Lower leg skin (tissue), 4 donors: ENCODE measurements around the gene C10orf67. TPM values are rescaled to one million over a fixed set of nuclear protein-coding genes. Genes with fewer than 3 reads are reported as not detected.

Experiments used
- DNase-seq, 2 donors: peaks; one replicate each; pipeline ENCODE4 v3.0.0-alpha.2; 2019; ENCODE audit warnings: low spot score in 2 of 2
- H3K4me3 ChIP-seq: fragments of 200-600 bp; sonication (generic); 2 replicates; pipeline ENCODE4 v1.5.1; 2017; ENCODE audit warnings: mild to moderate bottlenecking, low read depth; ENCODE audit not compliant: poor library complexity, severe bottlenecking
- POLR2A ChIP-seq, 2 donors: fragments of 450-650 bp; IDR thresholded peaks; one replicate each; pipeline ENCODE4 v1.6.1; 2016 to 2017; ENCODE audit warnings: antibody characterized with exemption in 2 of 2, mild to moderate bottlenecking in 1 of 2, moderate library complexity in 1 of 2
- WGBS, 2 donors: methylation state at CpG; one replicate each; pipeline ENCODE4 v1.1.5; 2018; 5-methylcytosine and 5-hydroxymethylcytosine counted together
- intact Hi-C: fragments of 100-400 bp; cut with DNase I; formaldehyde crosslinking; loops from one replicate; pipeline ENCODE4 v1.15.0; 2023; ENCODE audit warnings: low total_unique reads
- total RNA-seq, 4 donors: library from RNA; depleted of rRNA; stranded (reverse); fragments of >200 nt; gene quantifications; one replicate each; pipeline ENCODE4 v1.1.0, GENCODE V29; 2016
- TF ChIP-seq, protein P1 (sequence below), 3 donors: fragments of 450-650 bp; IDR thresholded peaks; one replicate each; pipeline ENCODE4 v1.5.1; 2016; ENCODE audit warnings: antibody characterized with exemption in 3 of 3, mild to moderate bottlenecking in 3 of 3, moderate library complexity in 2 of 3

The C10orf67 gene
- total RNA-seq, 4 donors from 2014 or later, result 0.30 to 1.3 (median 0.65) TPM

DNA sequence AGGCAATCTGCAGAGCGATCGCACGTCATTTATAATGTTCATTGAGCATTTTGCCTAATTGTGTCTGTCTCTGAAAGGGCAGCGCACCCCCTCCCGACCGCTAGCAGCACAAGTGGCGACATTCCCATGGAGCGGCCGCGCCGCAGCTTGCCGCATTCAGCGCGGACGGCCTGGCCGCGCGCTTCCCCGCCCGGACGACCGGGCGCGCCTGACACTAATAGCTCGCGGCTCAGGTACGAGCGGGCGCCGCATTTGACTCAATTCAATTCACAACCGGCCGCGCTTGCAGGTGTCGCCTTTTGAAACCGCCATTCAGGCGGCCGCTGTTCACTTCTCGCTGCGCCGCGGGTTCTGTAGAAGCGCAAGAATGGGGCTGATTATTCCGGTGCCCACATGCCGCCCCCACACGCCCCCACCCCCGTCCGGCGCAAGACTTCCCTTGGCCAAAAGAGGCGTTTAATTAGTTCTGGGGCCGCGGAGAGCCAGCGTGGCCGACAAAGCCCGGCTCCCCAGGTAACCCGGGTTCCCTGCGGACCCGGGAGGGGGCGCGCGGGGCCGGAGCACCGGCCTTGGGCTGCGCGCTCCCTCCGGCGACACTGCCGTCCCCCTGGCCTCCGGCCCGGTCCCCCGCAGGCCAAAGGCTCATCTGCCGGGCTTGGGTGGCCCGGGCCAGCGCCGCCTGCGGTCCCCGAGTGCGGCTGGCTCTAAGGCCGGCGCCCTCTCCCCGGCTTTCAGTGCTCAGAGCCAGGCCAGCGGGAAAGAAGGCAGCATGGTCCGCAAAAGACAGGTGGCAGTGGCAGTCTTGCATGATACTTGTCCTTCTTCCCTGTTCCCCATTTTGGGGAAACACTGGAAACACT is 171.2 kb downstream of the C10orf67 start:
- no peak for DNase-seq
- intact Hi-C loops, result no loop called here
- no peak overlapping the region for H3K4me3 ChIP-seq
- WGBS, 2 donors, result 2% methylated on average over 25 to 66 of the region's 82 CpGs
- no peak for TF ChIP-seq POLR2A (IDR thresholded peaks at IDR 0.05)
- TF ChIP-seq, protein P1, sequence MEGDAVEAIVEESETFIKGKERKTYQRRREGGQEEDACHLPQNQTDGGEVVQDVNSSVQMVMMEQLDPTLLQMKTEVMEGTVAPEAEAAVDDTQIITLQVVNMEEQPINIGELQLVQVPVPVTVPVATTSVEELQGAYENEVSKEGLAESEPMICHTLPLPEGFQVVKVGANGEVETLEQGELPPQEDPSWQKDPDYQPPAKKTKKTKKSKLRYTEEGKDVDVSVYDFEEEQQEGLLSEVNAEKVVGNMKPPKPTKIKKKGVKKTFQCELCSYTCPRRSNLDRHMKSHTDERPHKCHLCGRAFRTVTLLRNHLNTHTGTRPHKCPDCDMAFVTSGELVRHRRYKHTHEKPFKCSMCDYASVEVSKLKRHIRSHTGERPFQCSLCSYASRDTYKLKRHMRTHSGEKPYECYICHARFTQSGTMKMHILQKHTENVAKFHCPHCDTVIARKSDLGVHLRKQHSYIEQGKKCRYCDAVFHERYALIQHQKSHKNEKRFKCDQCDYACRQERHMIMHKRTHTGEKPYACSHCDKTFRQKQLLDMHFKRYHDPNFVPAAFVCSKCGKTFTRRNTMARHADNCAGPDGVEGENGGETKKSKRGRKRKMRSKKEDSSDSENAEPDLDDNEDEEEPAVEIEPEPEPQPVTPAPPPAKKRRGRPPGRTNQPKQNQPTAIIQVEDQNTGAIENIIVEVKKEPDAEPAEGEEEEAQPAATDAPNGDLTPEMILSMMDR (IDR thresholded peaks at IDR 0.05), result no peak

DNA sequence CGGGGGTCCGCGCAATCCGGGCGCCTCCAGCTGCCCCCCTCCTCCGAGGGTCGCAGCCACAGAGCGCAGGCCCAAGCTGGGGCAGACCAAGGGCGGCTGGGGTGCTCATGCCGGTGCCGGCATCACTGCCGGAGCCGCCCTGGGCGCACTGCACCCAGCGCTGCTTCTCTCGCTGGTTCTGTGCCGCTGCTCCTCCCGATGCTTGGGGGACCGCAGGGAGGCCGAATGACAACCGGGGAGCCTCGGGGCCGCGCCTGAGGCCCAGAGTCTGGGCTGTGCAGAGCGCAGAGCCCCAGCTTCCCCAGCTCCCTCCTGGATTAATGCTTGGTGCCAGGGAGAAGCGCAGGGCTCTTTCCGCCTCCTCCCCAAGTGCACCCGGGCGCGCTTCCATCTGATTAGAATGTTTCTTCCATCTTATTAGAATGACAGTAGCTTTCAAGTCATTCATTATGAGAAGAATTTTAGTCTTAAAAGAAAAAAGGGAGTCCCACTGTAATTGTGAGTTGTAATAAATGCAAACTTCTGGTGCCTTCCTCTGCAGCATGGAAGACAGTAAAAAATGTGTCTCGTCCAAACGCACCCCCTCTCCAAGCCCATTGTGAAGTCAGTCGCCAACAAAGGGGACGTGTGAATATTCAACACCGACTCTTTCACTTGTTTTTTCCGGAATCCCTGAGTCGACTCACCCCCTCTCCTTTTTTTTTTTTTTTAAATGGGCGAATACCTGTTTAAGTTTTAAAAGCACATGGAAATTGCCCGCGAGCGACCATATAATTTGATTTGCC is 172.0 kb downstream of the C10orf67 start:
- intact Hi-C loops, result no loop called here
- 2 to 5% methylated on average over 22 to 24 of the region's 41 CpGs for WGBS, 2 donors
- no peak for DNase-seq
- TF ChIP-seq POLR2A (IDR thresholded peaks at IDR 0.05), result no peak
- TF ChIP-seq, protein P1 (IDR thresholded peaks at IDR 0.05), result no peak
- H3K4me3 ChIP-seq, result no peak overlapping the region

DNA sequence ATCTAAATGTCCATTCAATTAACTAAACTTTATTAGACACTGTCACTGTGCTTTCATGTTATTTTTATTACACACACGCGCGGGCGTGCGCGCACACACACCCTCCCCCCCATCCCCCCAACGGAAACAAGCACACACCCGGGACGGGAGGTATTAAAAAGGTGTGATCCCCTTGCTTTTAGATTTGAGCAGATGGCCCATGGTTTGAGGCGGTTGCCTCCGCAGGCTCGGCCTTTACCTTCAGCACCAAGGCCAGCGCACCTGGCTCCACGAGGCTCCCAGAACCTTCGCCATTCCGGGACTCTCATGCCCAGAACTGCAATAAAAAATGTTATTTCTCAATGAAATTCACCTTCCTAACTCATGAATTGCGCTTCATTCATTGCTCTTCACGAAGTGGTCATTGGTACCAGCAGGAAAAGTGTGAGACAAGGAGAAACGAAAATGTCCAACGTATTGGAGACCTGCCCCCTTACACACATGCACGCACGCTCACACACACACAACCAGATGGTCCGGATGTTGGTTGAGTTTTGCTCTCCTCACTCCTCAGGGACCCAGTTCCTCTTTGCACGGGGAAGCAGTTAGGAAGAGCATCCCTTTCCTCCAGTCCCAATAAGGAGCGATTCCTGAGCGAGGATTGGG is 173.2 kb downstream of the C10orf67 start:
- 11 to 15% methylated on average over 26 of the region's 26 CpGs for WGBS, 2 donors

DNA sequence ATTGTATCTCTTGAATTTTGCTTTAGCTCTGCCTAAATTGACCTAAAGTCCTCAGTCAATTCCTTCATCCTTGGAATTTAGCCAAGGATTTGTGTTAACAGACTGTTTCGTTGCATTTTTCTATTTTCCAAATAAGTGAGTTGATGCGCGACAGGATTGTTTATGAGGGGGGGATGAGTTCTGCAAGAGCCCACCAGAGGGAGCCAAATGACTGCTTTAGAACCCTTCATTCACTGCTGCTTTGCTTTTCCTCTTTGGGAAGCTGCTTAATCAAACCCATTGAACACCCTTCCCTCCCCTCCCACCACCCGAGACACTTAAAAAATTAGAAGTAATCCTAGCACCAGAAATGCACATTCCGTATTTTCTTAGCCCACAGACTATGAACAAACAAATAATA is 186.2 kb downstream of the C10orf67 start:
- DNase-seq, result no peak
- H3K4me3 ChIP-seq, result no peak overlapping the region
- TF ChIP-seq POLR2A (IDR thresholded peaks at IDR 0.05), result no peak
- TF ChIP-seq, protein P1 (IDR thresholded peaks at IDR 0.05), result peak in 1 of 3 donors; percentile 7
- 2 to 9% methylated on average over 5 of the region's 5 CpGs for WGBS, 2 donors
- intact Hi-C loops, result no loop called here

More for the DNA sequence above, 173.2 kb downstream of the C10orf67 start:
- TF ChIP-seq, protein P1 (IDR thresholded peaks at IDR 0.05), result no peak
- no peak for TF ChIP-seq POLR2A (IDR thresholded peaks at IDR 0.05)
- H3K4me3 ChIP-seq, result no peak overlapping the region
- intact Hi-C loops, result no loop called here
- no peak for DNase-seq

DNA sequence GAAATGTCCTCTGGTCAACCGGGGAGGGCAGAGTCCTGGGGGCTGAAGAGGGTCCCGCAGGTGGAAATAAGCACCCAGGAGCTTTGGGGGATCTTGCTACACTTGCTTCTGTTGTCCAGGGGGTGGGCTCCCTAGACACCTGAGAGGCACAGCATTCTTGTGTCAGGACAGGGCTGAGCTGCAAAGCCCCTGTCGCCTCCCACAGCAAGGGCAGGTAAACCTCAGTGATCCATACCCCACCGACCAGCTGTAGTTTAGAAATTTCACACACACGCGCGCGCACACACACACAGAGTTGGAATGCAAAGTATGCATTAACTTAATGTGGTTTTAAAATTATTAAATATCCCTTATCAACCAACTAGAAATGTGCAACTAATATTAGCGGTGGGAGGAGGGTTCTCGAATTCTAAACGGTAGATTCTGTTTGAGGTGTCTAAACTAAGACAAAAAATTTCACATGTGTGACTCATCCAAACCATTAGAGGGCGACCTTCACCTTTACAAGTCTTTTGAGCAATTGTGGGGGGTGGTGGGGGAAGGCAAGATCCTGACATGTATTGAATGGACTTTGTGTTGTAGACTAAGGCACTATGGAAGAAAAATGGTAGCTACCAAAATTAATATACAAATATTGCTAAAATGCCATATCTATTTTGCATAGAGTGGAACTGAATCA is 186.8 kb downstream of the C10orf67 start:
- intact Hi-C loops, result no loop called here
- DNase-seq, result no peak
- whole genome bisulfite sequencing, 2 donors, result 40 to 44% methylated on average over 11 to 12 of the region's 12 CpGs
- H3K4me3 ChIP-seq, result no peak overlapping the region
- TF ChIP-seq POLR2A (IDR thresholded peaks at IDR 0.05), result no peak
- TF ChIP-seq, protein P1 (IDR thresholded peaks at IDR 0.05), result no peak
